GM12878 (cell line): Measurements from ENCODE around the gene MCC. TPM values are rescaled to one million over a fixed set of nuclear protein-coding genes. Genes with fewer than 3 reads are reported as not detected.

ENCODE experiments used
- BACH1 ChIP-seq: fragments of 450-650 bp; IDR thresholded peaks from 2 replicates; pipeline ENCODE4 v1.6.1; 2017; ENCODE audit warnings: mild to moderate bottlenecking, borderline replicate concordance
- CEBPB ChIP-seq, 2 experiments: fragments of 150-350 bp in 1 of 2; IDR thresholded peaks; 2 replicates each; pipeline ENCODE4 v1.6.1; 2012 to 2014; ENCODE audit warnings: low read depth in 2 of 2, low read length in 2 of 2, borderline replicate concordance in 1 of 2, inconsistent platforms in 1 of 2
- CHD2 ChIP-seq: IDR thresholded peaks from 2 replicates; pipeline ENCODE4 v1.6.1; 2011; ENCODE audit warnings: low read depth, low read length, improper control_type of control experiment, borderline replicate concordance
- JUND ChIP-seq: IDR thresholded peaks from 2 replicates; pipeline ENCODE4 v1.6.1; 2012; ENCODE audit warnings: low read depth, mild to moderate bottlenecking, low read length, improper control_type of control experiment, moderate library complexity
- PAX5 ChIP-seq: IDR thresholded peaks from 2 replicates; pipeline ENCODE4 v1.6.1; 2011; ENCODE audit warnings: low read depth, low read length, borderline replicate concordance
- PKNOX1 ChIP-seq: fragments of 450-650 bp; IDR thresholded peaks from 2 replicates; pipeline ENCODE4 v1.6.1; 2016; ENCODE audit warnings: mild to moderate bottlenecking
- POU2F2 ChIP-seq: IDR thresholded peaks from 3 replicates; pipeline ENCODE4 v1.6.1; 2011; ENCODE audit warnings: low read depth, mild to moderate bottlenecking, low read length, borderline replicate concordance
- RELB ChIP-seq: fragments of 450-650 bp; IDR thresholded peaks from 2 replicates; pipeline ENCODE4 v1.6.1; 2017; ENCODE audit warnings: low read depth, mild to moderate bottlenecking, moderate library complexity
- SMAD1 ChIP-seq: fragments of 450-650 bp; IDR thresholded peaks from 2 replicates; pipeline ENCODE4 v1.6.1; 2018; ENCODE audit warnings: mild to moderate bottlenecking, low read depth; ENCODE audit not compliant: partially characterized antibody
- ZBTB11 ChIP-seq: fragments of 450-650 bp; formaldehyde crosslinking; IDR thresholded peaks from 2 replicates; pipeline ENCODE4 v1.5.0; 2022; ENCODE audit warnings: mild to moderate bottlenecking, missing genetic modification characterization
- ZBTB4 ChIP-seq: fragments of 450-650 bp; formaldehyde crosslinking; IDR thresholded peaks from 2 replicates; pipeline ENCODE4 v1.4.0; 2022; ENCODE audit warnings: mild to moderate bottlenecking, moderate library complexity
- ZNF384 ChIP-seq: IDR thresholded peaks from 2 replicates; pipeline ENCODE4 v1.6.1; 2012; ENCODE audit warnings: low read depth, mild to moderate bottlenecking, low read length, improper control_type of control experiment, borderline replicate concordance
- polyA plus RNA-seq, 11 experiments: library from polyadenylated mRNA; depleted of rRNA in 4 of 11; unstranded in 6 of 11; stranded (reverse) in 5 of 11; fragments of >200 nt; fragmentation: Nextera tagmentation in 4 of 11; fragmentation: Illumina TruSeq in 1 of 11; extraction: Ambion mirVana in 4 of 11; extraction: Trizol in 1 of 11; gene quantifications; 1 replicate in 1 of 11; 2 replicates in 10 of 11; pipeline versions ENCODE4 v1.2.1 to v1.2.3, GENCODE V29; 2011 to 2016; ENCODE audit warnings: inconsistent platforms in 2 of 11, missing spikeins in 2 of 11, low read depth in 1 of 11
- total RNA-seq, 4 experiments: library from RNA; depleted of rRNA in 3 of 4; stranded (reverse); fragments of >200 nt in 3 of 4; fragmentation: Illumina TruSeq in 1 of 4; extraction: Trizol in 1 of 4; gene quantifications; 2 replicates each; pipeline versions ENCODE4 v1.2.1 to v1.2.3, GENCODE V29; 2013 to 2021

Gene MCC
- total and polyA plus RNA-seq, 10 of the 15 experiments (the other 5 are each of a cell fraction or from before 2014, with no cell fraction given), result 0.03 to 0.86 (median 0.16) TPM

GRCh38 chr5:113364466-113364865, 123.8 kb downstream of the MCC start (continued):
- no peak for TF ChIP-seq ZBTB4 (CRISPR knock-in tag)
- no peak for TF ChIP-seq CHD2
- TF ChIP-seq BACH1, result no peak
- TF ChIP-seq ZNF384, result no peak
- TF ChIP-seq CEBPB (IDR thresholded peaks at IDR 0.05; ENCODE audit: borderline replicate concordance in 1 of 2, low read depth in 2 of 2, low read length in 2 of 2), result no peak
- no peak for TF ChIP-seq PKNOX1
- no peak for TF ChIP-seq RELB
- no peak for TF ChIP-seq POU2F2
- no peak for TF ChIP-seq SMAD1
- no peak for TF ChIP-seq PAX5
- TF ChIP-seq JUND, result no peak
- no peak for TF ChIP-seq ZBTB11 (CRISPR knock-in tag)
